ENCODE measurements around the gene SPI1.

SPI1 gene

GRCh38 chr11:47400768-47401279, 22.5 kb upstream of the SPI1 start:
- no peak for TF ChIP-seq CTCF (conservative IDR thresholded peaks at IDR 0.05)
- TF ChIP-seq ZFX (IDR thresholded peaks at IDR 0.05) = no peak
- no peak overlapping the region for H3K27ac ChIP-seq

DNA sequence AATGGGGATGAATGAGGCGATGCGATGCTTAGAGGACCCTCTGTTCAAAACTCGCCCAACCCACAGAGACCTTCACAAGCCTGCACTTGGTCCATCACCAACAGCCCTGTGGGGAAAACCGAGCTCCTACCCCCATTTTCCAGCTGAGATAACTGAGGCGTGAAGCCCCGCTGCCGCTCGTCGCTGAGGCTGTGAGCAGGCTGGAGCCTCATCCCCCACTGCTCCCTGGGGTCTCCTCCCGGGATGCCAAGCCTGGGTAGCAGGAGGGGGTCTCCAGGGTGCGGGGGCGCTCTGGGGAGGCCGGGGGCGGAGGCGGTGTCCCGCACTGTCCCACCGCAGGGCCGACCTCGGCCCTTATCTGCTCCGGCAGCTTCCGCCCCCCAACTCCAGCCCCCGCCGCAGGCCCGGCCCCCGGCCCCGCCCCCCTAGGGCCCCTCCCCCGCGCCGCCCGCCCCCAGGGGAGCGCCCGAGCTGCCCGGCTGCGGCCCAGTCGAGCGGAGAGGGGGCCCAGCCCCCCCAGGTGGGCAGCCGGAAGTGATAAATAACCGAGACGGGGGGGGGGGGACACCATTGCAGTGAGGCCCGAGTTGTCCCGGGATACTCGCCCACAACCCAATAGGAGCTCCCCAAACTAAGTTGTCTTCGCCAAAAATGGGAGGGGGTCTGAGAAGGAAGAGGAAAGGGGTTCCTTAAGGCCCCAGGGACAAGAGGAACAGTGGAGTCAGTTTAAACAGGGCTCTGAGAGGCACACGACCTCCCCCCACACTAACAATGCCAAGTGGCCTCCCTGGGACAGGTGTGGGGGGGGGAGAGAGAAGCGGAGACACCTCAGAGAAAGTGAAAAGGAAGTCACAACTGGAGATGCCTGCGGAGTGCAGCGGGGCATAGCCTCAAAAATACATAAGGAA, 21.8 kb upstream of the SPI1 start:
- TF ChIP-seq ZFX (IDR thresholded peaks at IDR 0.05) = no peak
- TF ChIP-seq CTCF (conservative IDR thresholded peaks at IDR 0.05) = no peak
- H3K27ac ChIP-seq = no peak overlapping the region

DNA sequence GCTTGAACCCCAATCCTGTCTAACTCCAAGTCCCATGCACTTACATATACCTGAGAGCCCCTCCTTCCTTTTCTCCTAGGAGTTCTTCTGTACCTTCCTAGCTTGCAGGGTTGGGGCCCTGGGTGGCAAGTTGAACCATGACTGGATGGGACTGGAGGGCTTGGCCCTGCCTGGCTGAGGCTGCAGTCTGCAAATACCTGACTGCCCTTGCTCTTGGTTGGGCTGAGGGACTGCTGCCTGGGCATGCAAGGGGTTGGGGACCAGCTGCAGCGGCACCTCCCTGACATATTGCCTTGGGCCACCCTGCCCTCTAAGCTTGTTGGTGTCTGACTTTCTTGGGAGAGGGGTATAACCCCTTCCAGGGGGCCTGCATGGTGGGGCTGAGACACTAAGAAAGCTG, 20.2 kb upstream of the SPI1 start:
- H3K27ac ChIP-seq = no peak overlapping the region
- no peak for TF ChIP-seq ZFX (IDR thresholded peaks at IDR 0.05)

DNA sequence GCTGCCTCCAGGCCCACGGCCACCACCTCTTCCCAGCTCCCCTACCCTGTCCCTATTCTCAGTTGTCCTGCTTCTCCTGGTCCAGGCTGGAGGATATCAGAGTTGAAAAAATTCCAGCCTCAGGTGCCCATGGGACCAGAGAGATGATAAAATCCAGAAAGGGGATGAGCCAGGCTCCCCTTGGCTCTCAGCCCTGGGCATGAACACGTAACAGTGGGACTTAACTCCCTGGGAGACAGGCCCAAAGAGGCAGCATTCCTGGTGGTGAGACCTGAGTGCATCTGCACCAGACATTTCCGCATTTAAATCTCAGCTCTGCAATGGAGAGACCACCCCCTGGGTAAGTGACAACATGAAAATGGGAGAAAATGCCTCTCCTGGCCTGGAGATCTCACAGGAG, 19.7 kb upstream of the SPI1 start:
- TF ChIP-seq ZFX (IDR thresholded peaks at IDR 0.05) = no peak
- no peak for TF ChIP-seq CTCF (conservative IDR thresholded peaks at IDR 0.05)

GRCh38 chr11:47396049-47396320, 17.6 kb upstream of the SPI1 start:
- H3K27ac ChIP-seq = no peak overlapping the region
- no peak for TF ChIP-seq ZFX (IDR thresholded peaks at IDR 0.05)
- TF ChIP-seq CTCF (conservative IDR thresholded peaks at IDR 0.05) = no peak

More for the DNA sequence above, 19.7 kb upstream of the SPI1 start:
- no peak overlapping the region for H3K27ac ChIP-seq

- H3K27ac ChIP-seq = no peak overlapping the region
Observed at GRCh38 chr11:47395223-47396048, 17.1 kb upstream of the SPI1 start.

More at GRCh38 chr11:47395223-47396048, 17.1 kb upstream of the SPI1 start:
- TF ChIP-seq ZFX (IDR thresholded peaks at IDR 0.05) = no peak
- TF ChIP-seq CTCF (conservative IDR thresholded peaks at IDR 0.05) = no peak

Data from C4-2B (cell line).